Measurements from ENCODE around the gene AOPEP. TPM values are rescaled to one million over a fixed set of nuclear protein-coding genes. Genes with fewer than 3 reads are reported as not detected.

AOPEP gene
- total and polyA plus RNA-seq, 9 of the 15 experiments (the other 6 are each of a cell fraction or from before 2014, with no cell fraction given), result 4.5 to 19.3 (median 13.5) TPM

- no peaks in the 10 kb centered on the region for H3K9me1 ChIP-seq (ENCODE audit: control insufficient read depth, insufficient read depth, low read length)
- H3K36me3 ChIP-seq (ENCODE audit: control insufficient read depth, insufficient read depth, low read length), result no peaks in the 10 kb centered on the region
- no peak overlapping the region for H3K27ac ChIP-seq (ENCODE audit: extremely low read depth, low read depth, low read length)
- no peaks in the 10 kb centered on the region for H3K4me1 ChIP-seq (replicated peaks in 1 of 2; ENCODE audit: control insufficient read depth in 2 of 2, insufficient read depth in 2 of 2, low read length in 2 of 2)
- BruUV-seq (replicated peaks), result no TSS peak
- DNase-seq (ENCODE audit: extremely low read depth in 1 of 4, low spot score in 3 of 4) (no peak), ATAC-seq (no peak), FAIRE-seq (no peak)
- H3K27me3 ChIP-seq (ENCODE audit: control insufficient read depth in 2 of 2, insufficient read depth in 2 of 2, low read length in 2 of 2), result peaks cover 22 to 32% of the 10 kb centered on the region in 2 experiments
- TF ChIP-seq SNRNP70 (optimal IDR thresholded peaks at IDR 0.05; ENCODE audit: low read depth, low read length) (no peak), E2F3 (CRISPR knock-in tag; IDR thresholded peaks at IDR 0.05) (no peak), BDP1 (IDR thresholded peaks at IDR 0.05; ENCODE audit: insufficient read depth, insufficient read length) (no peak), NCOA4 (IDR thresholded peaks at IDR 0.05; ENCODE audit: partially characterized antibody) (no peak), ZNF695 (CRISPR knock-in tag; IDR thresholded peaks at IDR 0.05) (no peak), XRCC5 (IDR thresholded peaks at IDR 0.05; ENCODE audit: low read depth, low read length) (no peak), NCOR1 (IDR thresholded peaks at IDR 0.05) (no peak), ATF6 (CRISPR knock-in tag; IDR thresholded peaks at IDR 0.05) (no peak), CHD7 (IDR thresholded peaks at IDR 0.05; ENCODE audit: low read depth, low read length) (no peak)
- 2% methylated on average over 5 of the region's 5 CpGs for WGBS (ENCODE audit: insufficient coverage, low coverage, missing lambda C conversion rate)
- no peaks in the 10 kb centered on the region for H3K9me3 ChIP-seq (replicated peaks; ENCODE audit: control insufficient read depth, insufficient read depth, low read depth, low read length)
- no peaks in the 10 kb centered on the region for H4K20me1 ChIP-seq (replicated peaks; ENCODE audit: control insufficient read depth, insufficient read depth, low read length)
- H3K4me3 ChIP-seq, result no peak overlapping the region
- in situ Hi-C loops (cut with MboI), result no loop called here
- ChIA-PET CTCF (ENCODE audit: low intra/inter-chr PET ratio) (no interaction called here), POLR2A (no interaction called here)
- H3K9ac ChIP-seq (ENCODE audit: insufficient read depth in 1 of 2, low read depth in 2 of 2, low read length in 2 of 2), result no peak overlapping the region
- no peak overlapping the region for H2AFZ ChIP-seq (ENCODE audit: low read depth, low read length)
- intact Hi-C loops (cut with micrococcal nuclease), result no loop called here
- H3K79me2 ChIP-seq (ENCODE audit: control insufficient read depth, insufficient read depth, low read length), result no peaks in the 10 kb centered on the region
- H3K4me2 ChIP-seq (ENCODE audit: insufficient read depth, low read length), result no peak overlapping the region
These were observed 30.0 kb upstream of the AOPEP start for GRCh38 chr9:94696545-94696944.

Data from K562 (cell line).